Stimulated activated CD4-positive, alpha-beta T cell treated with anti-CD3 and anti-CD28 coated beads, Interleukin-1b, Interleukin-23, amount 100 ng/mL, for 24 hours (primary cell): ENCODE results near the gene ZFPL1.

Source experiments
- DNase-seq, 4 experiments: peaks; one replicate each; pipeline ENCODE4 v3.0.0-alpha.2; 2020; ENCODE audit warnings: low read depth in 4 of 4, low spot score in 1 of 4

Gene ZFPL1

DNA sequence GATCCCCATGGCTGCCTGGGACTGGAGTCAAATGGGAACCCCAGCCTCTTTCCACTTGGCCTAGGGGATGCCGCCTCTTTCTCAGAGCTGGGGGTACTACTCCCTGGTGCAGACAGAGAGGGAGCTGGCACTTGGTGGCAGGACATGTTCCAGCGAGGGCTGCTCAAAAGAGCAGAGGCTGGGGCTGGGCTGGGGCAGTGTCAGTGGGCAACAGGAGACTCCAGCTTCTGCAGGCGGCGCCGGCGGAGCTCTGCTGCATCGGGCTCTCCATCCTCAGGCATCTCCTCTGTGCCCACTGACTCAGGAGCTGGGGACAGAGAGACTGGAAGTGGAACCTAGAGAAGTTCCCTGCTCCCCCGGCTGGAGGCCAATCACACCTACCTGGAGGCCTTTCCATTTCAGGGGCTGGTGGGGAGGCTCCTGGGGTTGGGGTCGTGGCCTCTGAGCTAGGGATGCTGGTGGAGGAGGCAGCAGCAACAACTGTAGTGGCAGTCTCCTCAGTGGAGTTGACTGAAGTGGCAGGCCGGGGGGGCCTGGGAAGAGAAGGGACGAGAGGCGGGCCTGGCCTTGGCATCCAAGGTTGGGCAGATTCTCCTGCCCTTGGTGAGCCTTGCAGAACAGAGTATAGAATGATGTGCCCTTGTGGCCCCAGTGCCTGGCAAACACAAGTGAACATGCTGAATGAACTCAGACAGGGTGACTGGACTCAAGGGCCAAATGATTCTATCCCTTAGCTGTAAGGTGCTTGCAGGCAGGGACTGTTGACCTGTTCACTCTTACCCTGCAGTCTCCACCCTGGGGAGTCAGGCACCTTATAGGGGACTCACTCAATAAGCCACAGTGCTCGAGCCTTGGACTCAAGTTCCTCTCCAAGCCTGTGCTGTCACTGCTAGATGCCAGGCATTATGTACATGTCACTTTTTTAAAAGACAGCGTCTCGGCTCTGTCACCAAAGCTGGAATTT lies 44.4 kb downstream of the ZFPL1 start:
- DNase-seq, result no peak

DNA sequence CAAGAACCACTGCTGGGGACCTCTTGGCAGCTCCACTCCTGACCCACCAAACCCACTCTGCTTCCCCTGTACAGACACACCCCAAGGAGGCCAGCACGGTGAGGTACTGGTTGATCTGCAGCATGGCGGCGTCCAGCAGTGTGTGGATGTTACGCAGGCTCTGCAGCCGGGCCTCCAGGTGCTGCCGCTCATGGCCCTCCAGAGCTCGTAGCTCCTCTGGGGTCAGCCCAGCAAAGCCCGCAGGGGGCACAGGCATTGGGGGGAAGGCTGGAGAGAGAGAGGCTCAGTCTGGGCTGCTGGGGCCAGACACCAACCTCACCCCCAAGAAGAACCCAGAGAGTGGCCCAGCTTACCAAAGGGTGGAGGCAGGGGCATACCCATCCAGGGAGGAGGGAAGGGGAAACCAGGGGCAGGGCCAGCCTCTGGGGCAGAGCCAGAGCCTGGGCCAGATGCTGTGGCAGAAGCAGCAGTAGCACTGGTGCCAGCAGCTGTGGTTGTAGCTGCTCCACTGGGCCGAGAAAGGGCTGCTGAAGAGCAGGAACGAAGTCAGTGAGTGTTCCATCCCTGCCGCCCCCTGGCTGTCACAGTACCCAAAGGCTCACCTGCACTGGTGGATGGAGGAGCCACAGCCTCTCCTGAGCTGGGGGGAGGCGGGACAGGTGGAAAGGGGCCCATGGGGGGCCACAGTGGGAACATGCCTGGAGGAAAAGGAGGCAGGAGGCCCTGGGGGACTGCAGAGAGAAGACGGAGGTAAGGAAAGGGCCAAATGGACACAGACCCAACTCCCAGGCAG lies 45.8 kb downstream of the ZFPL1 start:
- DNase-seq, result no peak

DNA sequence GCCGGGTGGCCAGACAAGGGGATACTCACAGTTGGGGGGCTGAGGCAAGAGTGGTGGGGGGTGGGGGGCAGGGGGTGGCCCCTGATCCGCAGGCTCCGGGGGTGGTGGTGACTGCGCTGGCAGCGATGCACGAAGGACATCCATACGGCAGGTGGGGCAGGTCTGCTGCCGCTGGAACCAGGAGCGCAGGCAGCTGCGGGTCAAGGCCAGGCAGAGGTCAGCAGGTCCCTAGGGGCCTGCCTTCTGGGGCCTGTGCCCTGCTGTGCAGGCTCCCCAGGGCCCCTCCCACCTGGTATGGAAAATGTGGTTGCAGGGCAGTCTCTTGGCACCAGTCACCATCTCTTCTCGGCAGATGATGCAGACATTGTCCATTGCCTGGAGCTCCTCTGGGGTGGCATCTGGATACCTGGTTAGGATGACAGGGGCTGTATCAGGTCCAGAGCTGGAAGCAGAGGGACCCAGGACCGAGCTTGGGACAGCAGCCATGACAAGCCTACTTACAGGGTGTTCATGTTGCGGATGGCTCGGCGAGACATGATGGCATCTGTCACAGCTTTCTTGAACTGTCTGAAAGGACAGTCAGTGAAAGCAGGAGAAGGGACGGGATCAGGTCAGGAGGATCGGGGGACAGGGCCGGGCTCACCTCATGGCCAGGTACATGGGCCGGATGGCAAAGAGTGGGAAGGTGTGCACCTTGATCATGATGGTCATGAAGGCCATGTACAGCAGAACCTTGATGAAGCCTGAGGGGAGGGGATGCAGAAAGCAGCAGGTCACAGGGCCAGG lies 46.8 kb downstream of the ZFPL1 start:
- DNase-seq, result no peak

DNA sequence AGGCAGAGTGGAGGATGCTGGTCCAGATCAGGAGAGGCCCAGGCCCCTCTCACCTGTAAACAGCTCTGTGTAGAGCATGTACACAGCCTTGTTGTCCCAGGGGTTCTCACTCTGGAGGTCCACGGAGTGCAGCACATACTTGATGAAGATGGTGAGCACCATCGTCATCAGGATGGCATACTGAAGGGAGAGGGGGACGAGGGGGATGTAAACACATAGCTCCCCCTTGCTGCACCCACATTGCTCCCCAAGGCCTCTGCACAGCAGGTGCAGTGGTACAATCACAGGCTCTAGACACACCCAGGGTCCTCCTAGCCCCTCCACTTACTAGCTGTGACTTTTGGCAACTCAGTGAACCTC lies 47.4 kb downstream of the ZFPL1 start:
- DNase-seq, result no peak

DNA sequence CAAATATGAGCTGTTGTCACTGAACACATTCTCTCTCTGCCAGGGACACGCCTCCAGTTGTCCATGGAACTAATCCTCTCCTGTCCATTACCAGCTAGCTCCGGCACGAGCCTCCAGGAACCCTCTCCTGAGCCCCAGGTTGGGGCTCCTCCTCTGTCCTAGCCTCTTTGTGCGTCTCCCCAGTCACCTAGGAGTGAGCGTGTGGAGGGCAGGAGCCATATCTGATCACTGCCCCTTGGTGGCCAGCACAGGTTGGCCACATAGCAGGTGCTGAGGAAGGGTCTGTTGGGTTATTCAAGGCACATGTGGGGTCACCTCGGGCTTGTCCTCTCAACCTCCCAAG lies 47.8 kb downstream of the ZFPL1 start:
- no peak for DNase-seq

DNA sequence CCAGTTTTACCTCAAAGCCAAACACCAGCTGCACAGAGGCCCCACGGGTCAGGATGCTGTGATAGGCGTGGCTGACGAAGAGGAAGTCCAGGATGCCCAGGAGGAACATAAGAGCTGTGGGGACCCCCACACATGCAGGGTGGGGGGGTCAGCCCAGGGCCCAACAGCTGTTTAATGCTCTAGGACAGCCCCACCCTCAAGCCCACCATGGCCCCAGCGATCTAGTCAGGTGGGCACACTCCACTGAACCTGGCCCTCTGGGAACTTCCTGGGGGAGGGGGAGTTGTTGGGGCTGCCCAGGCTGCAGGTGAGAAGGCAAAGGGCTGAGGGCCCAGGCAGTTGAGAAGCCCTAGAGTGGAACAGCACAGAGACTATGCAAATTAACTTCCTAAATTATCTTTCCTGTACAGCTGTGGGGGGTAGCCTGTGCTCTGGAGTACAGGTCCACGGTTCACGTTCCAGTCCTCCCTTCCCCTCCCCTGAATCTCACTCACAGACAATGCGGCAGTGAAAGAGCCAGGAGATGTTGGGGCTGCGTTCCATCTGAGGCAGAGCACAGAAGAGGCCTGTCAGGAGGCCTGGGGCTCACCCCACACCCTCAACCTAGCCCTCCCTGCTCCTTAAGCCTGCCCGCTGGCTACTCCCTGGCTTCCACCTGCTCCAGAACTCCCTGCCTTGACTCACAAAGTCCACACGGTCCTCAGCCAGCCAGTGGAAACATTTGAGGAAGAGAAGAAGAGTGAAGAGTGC lies 48.4 kb downstream of the ZFPL1 start:
- no peak for DNase-seq

DNA sequence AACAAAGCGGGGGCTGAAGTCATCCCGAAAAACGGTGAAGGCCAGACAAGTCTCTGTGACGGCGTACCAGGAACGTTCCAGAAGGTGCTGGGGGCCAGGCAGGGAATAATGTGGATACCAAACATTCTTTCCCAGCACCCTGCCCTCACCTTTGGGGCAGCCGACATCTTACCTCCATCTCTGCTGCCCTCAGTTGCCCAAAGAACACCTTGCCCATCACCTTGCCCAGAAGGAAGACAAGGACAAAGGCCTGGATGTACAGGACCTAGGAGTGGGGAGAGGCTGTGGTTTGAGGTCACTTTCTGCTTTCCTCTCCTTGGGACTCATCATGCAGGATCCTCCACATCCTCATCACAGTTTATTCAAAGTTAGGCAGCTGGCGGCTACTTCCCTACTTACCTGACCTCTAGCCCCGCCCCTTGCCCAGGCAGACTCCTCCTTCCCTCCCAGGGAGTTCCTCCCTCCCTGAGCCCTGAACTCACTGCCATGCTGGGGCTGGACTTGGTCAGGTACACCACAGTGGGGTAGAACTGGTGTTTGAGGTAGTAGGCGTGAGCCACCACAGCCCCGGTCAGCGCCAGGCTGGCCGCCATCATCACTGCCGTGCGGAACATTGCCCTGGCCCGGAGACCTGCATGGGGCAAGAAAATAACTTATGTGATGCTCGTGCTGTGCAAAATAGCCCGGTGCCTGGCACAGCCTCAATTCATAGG lies 49.1 kb downstream of the ZFPL1 start:
- DNase-seq, result peak in 1 of 4 experiments; percentile 57

DNA sequence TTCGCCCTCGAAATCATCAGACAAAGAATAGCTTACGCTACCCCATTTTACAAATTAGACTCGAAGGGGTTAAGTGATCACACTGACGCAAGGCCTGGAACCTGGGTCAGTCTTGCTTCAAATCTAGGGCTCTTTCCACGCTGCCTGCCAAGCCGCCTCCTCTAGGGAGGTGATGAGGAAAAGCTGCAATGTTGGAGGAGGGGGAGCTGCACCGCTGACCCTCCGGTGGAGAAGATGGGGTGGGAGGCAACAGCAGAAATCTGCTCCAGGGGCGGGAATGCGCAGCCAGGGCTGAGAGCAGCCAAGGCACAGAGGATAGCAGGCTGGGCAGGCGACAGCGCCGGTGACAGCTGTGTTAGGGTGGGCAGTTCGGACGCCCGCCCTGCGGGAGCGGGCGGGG lies 49.7 kb downstream of the ZFPL1 start:
- DNase-seq, result no peak

DNA sequence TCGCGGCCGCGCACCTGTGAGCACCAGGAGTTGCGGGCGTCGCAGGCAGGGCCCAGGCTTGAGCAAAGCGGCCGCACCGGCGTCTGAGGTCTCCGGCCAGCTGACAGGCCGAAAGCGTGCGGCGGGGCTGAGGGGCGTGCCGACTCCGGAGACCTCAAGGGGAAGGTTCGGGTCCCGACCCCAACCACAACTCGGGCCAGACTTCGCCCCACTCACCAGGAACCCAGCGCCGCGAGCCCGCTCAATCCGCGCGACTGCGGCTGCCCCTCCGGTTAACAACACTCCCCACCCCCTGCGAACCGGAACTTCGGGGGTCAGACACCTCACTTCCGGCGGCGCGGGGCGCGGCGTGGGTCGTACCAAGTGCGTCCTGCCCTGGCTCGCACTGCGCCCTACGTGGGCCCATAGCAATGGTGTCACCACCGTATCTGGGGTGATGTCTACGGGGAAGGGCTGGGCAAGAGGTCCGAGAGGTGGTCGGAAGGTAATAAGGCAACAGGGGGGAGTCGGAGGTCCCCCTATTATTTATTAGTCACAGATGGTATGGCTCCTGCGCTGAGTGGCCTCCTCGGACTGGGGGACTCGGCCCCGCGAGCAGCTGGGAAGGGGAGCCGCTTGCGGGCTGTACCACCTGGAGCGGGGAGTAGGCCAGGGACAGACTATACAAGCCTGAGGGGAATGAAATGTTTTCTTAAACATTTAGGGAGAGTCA lies 50.4 kb downstream of the ZFPL1 start, which contains the start of gene SYVN1:
Gene SYVN1, minus strand, starts transcription at position 280 of the 712 bp plus-strand sequence. CDS start 918 bp downstream, outside the sequence.
- peak; percentile 80 to 88 (median 86) for DNase-seq

DNA sequence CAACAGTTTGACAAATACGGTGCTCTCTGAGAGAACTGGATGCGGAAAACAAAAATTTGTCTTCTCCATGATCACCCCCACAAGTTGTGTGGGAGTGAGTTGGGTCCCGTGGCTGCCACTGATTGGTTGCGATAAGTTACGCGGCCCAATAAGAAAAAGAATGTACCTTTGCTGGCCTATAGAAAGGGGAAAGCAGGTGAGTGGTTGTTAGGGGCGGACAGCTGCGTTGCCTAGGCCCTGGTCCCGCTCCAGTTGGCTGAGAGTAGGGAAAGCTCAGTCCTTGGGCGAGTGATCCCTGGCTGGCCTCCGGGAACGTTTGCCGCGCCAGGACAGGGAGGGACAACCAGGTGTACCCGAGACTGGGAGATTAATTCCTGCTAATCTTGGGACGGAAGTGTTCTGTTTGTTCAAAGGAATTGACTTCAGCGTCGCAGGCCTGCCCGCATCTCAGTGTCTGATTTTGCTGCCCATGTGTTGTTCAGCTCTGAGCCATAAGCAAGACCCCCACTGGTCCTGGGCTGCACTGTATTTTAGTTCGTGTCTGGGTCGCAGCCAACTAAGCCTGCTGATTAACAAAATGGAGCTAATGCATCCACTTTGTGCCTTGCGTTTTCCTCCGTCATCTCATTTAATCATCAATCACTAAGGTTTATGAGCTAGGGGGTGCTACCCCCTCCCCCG lies 51.1 kb downstream of the ZFPL1 start:
- peak in 3 of 4 experiments; percentile 61 to 75 (median 69) for DNase-seq

DNA sequence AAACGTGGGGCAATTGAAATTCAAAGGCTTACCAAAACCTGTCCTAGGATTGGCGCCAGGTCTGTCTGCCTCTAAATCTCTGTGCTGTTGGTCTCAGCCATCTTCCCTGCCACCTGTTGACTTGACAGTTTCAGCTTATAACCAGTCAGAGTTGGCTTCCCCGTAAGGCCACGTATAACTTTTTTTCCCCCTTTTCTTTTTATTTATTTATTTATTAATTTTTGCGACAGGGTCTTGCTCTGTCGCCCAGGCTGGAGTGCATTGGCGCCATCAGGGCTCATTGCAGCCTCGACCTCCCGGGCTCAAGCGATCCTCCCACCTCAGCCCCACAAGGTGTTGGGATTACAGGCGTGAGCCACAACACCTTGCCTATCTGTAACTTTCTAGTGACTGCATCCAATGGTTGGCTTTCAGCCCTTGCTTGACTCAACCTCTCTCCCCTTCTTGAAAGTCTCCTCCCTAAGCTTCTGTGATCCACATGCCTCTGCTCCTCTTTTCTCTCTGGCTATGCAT lies 51.7 kb downstream of the ZFPL1 start:
- no peak for DNase-seq

DNA sequence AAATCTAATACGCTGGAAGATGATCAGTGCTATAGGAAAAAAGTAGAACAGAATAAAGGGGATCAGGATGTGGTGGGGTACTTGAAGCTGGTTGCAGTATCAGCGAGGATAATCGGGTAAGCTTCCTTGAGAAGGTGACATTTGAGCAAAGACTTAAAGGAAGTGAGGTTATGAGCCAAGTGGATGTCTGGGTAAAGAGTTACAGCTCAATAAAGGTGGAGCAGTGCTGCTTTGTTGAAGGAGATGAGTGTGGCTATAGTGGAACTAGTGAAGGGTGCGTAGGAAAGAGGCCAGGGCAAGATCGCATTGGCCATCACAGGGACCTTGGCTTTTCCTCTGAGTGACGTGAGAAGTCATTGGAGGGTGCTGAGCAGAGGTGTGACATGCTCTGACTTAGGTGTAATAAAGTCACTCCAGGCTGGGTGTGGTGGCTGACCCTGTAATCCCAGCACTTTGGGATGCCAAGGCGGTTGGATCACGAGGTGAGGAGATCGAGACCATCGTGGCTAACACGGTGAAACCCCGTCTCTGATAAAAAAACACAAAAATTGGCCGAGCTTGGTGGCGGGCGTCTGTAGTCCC lies 52.6 kb downstream of the ZFPL1 start:
- DNase-seq, result no peak
